Measurements from ENCODE around the gene PTER. TPM values are rescaled to one million over a fixed set of nuclear protein-coding genes. Genes with fewer than 3 reads are reported as not detected.

The PTER gene, protein sequence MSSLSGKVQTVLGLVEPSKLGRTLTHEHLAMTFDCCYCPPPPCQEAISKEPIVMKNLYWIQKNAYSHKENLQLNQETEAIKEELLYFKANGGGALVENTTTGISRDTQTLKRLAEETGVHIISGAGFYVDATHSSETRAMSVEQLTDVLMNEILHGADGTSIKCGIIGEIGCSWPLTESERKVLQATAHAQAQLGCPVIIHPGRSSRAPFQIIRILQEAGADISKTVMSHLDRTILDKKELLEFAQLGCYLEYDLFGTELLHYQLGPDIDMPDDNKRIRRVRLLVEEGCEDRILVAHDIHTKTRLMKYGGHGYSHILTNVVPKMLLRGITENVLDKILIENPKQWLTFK
- total RNA-seq (2012; rRNA removed), result 5.0 and 6.9 TPM in 2 replicates
- polyA plus RNA-seq (2012; rRNA removed), result 1.9 and 2.1 TPM in 2 replicates
- 0.51 and 0.84 TPM in 2 replicates for polyA plus RNA-seq (2012; cell fraction: cytosol; rRNA removed)
- polyA plus RNA-seq (2012; cell fraction: nucleus; rRNA removed; ENCODE audit: low replicate concordance), result 0.34 and 1.4 TPM in 2 replicates
- percentile 47 among the genes with signal in this experiment for Bru-seq, nascent RNA
- BruChase-seq, experiment 1, labeled RNA remaining after a 6-hour chase, result percentile 42 among the genes with signal in this experiment
- BruChase-seq, experiment 2, labeled RNA remaining after a 2-hour chase, result percentile 37 among the genes with signal in this experiment
- long read RNA-seq, partial matches to known transcripts, result 0 of 3 reads
- long read RNA-seq, other reads (novel, unspliced or antisense), result 1 of 3 reads

DNA sequence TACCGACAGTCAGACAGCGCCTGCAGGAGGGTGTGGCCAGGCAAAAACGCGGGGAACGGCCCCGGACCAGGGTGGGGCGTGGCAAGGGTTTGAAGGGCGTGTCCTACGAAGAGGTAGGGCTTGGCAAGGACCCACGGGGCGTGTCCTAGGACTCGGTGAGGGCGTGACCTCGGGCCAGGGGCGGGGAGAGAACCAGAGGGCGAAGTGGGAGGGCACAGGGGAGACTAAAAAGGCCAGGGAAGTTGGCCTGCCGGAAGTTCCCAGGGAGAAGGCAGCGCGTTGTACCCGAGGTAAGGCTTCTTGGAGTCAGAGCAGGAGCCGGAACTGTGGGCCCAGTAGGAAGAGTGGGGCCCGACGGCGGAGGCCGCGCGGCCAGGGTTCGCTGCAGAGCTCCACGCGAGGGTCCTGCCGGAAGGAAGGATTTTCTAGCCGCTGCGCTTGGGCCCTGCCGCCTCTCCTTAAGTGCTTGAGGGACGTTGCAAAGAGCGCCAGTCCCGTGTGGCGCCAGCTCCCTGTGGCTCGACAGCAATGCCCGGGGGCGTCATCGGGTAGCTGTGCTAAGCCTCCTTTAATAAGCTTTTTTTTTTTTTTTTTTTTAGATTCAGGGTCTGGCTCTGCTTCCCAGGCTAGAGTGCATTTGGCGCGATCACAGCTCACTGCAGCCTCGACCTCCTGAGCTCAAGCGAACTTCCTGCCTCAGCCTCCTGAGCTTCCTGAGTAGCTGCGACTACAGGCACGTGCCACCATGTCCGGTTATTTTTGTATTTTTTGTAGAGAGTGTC, at the start of gene PTER:
Gene PTER, plus strand, starts transcription at position 253 of the 782 bp plus-strand sequence. CDS start 47,375 bp downstream, outside the sequence.
- no peaks in the 10 kb centered on the region for H3K36me3 ChIP-seq (ENCODE audit: control insufficient read depth, insufficient read depth, low read length)
- 0 out of 2 replicates have a peak within 1 kb of the TSS, but pooled peaks have one; percentile 38 for H3K4ac ChIP-seq (ENCODE audit: low read depth, low read length)
- H3K4me3 ChIP-seq (ENCODE audit: insufficient read depth, low read depth, low read length), result peak within 1 kb of the TSS; percentile 52
- no peaks in the 10 kb centered on the region for H3K9me1 ChIP-seq (ENCODE audit: insufficient read depth, low read length)
- no peak within 1 kb of the TSS for H3K23ac ChIP-seq (ENCODE audit: low read depth, low read length)
- H2BK20ac ChIP-seq (ENCODE audit: low read depth, low read length), result no peak within 1 kb of the TSS
- no peaks in the 10 kb centered on the region for H3K9me3 ChIP-seq (ENCODE audit: control insufficient read depth, insufficient read depth, low read length)
- H2BK15ac ChIP-seq (ENCODE audit: low read depth, low read length), result no peak within 1 kb of the TSS
- H2AK9ac ChIP-seq (replicated peaks; ENCODE audit: low read depth, low read length, poor library complexity), result peak within 1 kb of the TSS; percentile 82
- peak; percentile 78 for DNase-seq
- peak within 1 kb of the TSS; percentile 95 for H2AFZ ChIP-seq (replicated peaks; ENCODE audit: low read length, poor library complexity)
- no peak within 1 kb of the TSS for H4K91ac ChIP-seq (ENCODE audit: insufficient read depth, low read depth, low read length)
- peak within 1 kb of the TSS; percentile 6; the same call in 1 of the 2 replicates for H3K18ac ChIP-seq (ENCODE audit: low read depth, low read length)
- no peaks in the 10 kb centered on the region for H3K4me1 ChIP-seq (ENCODE audit: control insufficient read depth, insufficient read depth, low read length)
- CTCF ChIA-PET, result interaction anchor here (0.6 kb wide), 1 partner anchor 8 kb away, joined by 10 read pairs; no protein-coding TSS in a partner anchor
- H3K27ac ChIP-seq (ENCODE audit: insufficient read depth, low read length), result peak within 1 kb of the TSS; percentile 6; the same call in 1 of the 2 replicates
- in situ Hi-C loops (cut with MboI; ENCODE audit: low sequenced_read_pairs), result no loop called here
- H3K4me2 ChIP-seq (ENCODE audit: low read depth, low read length), result peak within 1 kb of the TSS; percentile 81
- peak within 1 kb of the TSS; percentile 59 to 85; a peak in 3 of 4 replicates for H4K8ac ChIP-seq (ENCODE audit: low read depth in 2 of 2, low read length in 2 of 2)
- H2BK5ac ChIP-seq (ENCODE audit: low read depth, low read length, poor library complexity, severe bottlenecking), result no peak within 1 kb of the TSS
- BruUV-seq (replicated peaks), result TSS peak; percentile 44
- H3K56ac ChIP-seq (ENCODE audit: extremely low read depth, insufficient read depth, low read length), result no peak within 1 kb of the TSS; the same call in 1 of the 2 replicates
- intact Hi-C loops (cut with micrococcal nuclease), result no loop called here
- peak within 1 kb of the TSS; percentile 37 for H4K5ac ChIP-seq (ENCODE audit: low read depth, low read length)
- dilution Hi-C loops (cut with HindIII; ENCODE audit: low sequenced_read_pairs, unreplicated experiment), result no loop called here
- no peaks in the 10 kb centered on the region for H3K27me3 ChIP-seq (ENCODE audit: control insufficient read depth, insufficient read depth, low read length)
- POLR2A ChIA-PET (ENCODE audit: unreplicated experiment), result interaction anchor here (0.6 kb wide), 1 partner anchor 833 kb away, joined by 5 read pairs; no protein-coding TSS in a partner anchor
- H3K14ac ChIP-seq (replicated peaks; ENCODE audit: low read depth, low read length), result 0 out of 2 replicates have a peak within 1 kb of the TSS, but pooled peaks have one; percentile 60
- 7% methylated on average over 25 of the region's 49 CpGs; no CpG with 5 or more reads in 1 of the 2 experiments for WGBS, 2 experiments (ENCODE audit: extremely low coverage in 2 of 2, insufficient read length in 1 of 2)
- no peaks in the 10 kb centered on the region for H3K79me1 ChIP-seq (ENCODE audit: low read depth in 1 of 2, low read length in 2 of 2)
- no peak within 1 kb of the TSS for H2BK120ac ChIP-seq (ENCODE audit: low read depth, low read length)
- peak; percentile 99 for ATAC-seq (ENCODE audit: low read depth)
- no peak within 1 kb of the TSS for H2AK5ac ChIP-seq (ENCODE audit: low read depth, low read length)
- H3K9ac ChIP-seq (ENCODE audit: low read depth, low read length), result peak within 1 kb of the TSS; percentile 39
- H4K20me1 ChIP-seq (ENCODE audit: insufficient read depth, low read length), result no peaks in the 10 kb centered on the region
- no peak for TF ChIP-seq RFX5 (IDR thresholded peaks at IDR 0.05; ENCODE audit: low read depth, low read length)
- no peak for TF ChIP-seq MXI1 (IDR thresholded peaks at IDR 0.05; ENCODE audit: borderline replicate concordance, low read depth, low read length)
- TF ChIP-seq NFE2L2 (IDR thresholded peaks at IDR 0.05; ENCODE audit: low read depth, low read length), result no peak
- TF ChIP-seq FOS (IDR thresholded peaks at IDR 0.05; ENCODE audit: low read depth, low read length), result no peak
- no peak for TF ChIP-seq CEBPB (IDR thresholded peaks at IDR 0.05; ENCODE audit: low read depth, low read length)
- no peak for TF ChIP-seq RCOR1 (IDR thresholded peaks at IDR 0.05; ENCODE audit: insufficient replicate concordance, low read length)
- TF ChIP-seq, protein P1, sequence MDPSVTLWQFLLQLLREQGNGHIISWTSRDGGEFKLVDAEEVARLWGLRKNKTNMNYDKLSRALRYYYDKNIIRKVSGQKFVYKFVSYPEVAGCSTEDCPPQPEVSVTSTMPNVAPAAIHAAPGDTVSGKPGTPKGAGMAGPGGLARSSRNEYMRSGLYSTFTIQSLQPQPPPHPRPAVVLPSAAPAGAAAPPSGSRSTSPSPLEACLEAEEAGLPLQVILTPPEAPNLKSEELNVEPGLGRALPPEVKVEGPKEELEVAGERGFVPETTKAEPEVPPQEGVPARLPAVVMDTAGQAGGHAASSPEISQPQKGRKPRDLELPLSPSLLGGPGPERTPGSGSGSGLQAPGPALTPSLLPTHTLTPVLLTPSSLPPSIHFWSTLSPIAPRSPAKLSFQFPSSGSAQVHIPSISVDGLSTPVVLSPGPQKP (IDR thresholded peaks at IDR 0.05; ENCODE audit: borderline replicate concordance, low read depth, low read length), result no peak
- TF ChIP-seq POLR2A (IDR thresholded peaks at IDR 0.05; ENCODE audit: low read depth, low read length), result no peak
- TF ChIP-seq BHLHE40 (IDR thresholded peaks at IDR 0.05; ENCODE audit: low read depth, low read length), result no peak
- TF ChIP-seq MAFK (IDR thresholded peaks at IDR 0.05; ENCODE audit: low read depth, low read length), result no peak
- no peak for TF ChIP-seq MAZ (IDR thresholded peaks at IDR 0.05; ENCODE audit: borderline replicate concordance, low read depth, low read length)
- TF ChIP-seq, protein P2, sequence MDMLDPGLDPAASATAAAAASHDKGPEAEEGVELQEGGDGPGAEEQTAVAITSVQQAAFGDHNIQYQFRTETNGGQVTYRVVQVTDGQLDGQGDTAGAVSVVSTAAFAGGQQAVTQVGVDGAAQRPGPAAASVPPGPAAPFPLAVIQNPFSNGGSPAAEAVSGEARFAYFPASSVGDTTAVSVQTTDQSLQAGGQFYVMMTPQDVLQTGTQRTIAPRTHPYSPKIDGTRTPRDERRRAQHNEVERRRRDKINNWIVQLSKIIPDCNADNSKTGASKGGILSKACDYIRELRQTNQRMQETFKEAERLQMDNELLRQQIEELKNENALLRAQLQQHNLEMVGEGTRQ (IDR thresholded peaks at IDR 0.05; ENCODE audit: low read depth, low read length), result no peak
